ENCODE results near the gene PSMB9. TPM values are rescaled to one million over a fixed set of nuclear protein-coding genes. Genes with fewer than 3 reads are reported as not detected.

The PSMB9 gene
- total RNA-seq, 2 donors from 2014 or later, result 43.0 to 66.0 TPM

GRCh38 chr6:32855467-32856174, 1.6 kb downstream of the PSMB9 start:
- Histone ChIP-seq H3K36me3 (peaks cover 16% of the 10 kb centered on the region), H3K9ac (ENCODE audit: low read depth in 2 of 2, low read length in 2 of 2) (no peak overlapping the region), H3K4me1 (peaks cover 10% of the 10 kb centered on the region), H3K27ac (no peak overlapping the region), H3K4me3 (peak overlapping the region; percentile 97), H3K27me3 (no peaks in the 10 kb centered on the region), H3K9me3 (no peaks in the 10 kb centered on the region)
- DNase-seq, result no peak
- intact Hi-C loops (cut with DNase I), result loop anchor here (2.0 kb wide), 1 partner anchor 17 kb away; the partner anchor contains the start of gene TAP2
- no peak for TF ChIP-seq CTCF (IDR thresholded peaks at IDR 0.05)

GRCh38 chr6:32857156-32857891, 3.3 kb downstream of the PSMB9 start:
- no peaks in the 10 kb centered on the region for H3K27me3 ChIP-seq
- H3K4me3 ChIP-seq, result no peak overlapping the region
- no peak overlapping the region for H3K27ac ChIP-seq
- no peak overlapping the region for H3K9ac ChIP-seq (ENCODE audit: low read depth in 2 of 2, low read length in 2 of 2)
- TF ChIP-seq CTCF (IDR thresholded peaks at IDR 0.05), result no peak
- intact Hi-C loops (cut with DNase I), result no loop called here
- no peak for DNase-seq
- H3K9me3 ChIP-seq, result no peaks in the 10 kb centered on the region
- no peaks in the 10 kb centered on the region for H3K4me1 ChIP-seq
- H3K36me3 ChIP-seq, result peaks cover 6% of the 10 kb centered on the region

- no peaks in the 10 kb centered on the region for H3K27me3 ChIP-seq
- H3K9me3 ChIP-seq, result no peaks in the 10 kb centered on the region
- H3K4me3 ChIP-seq, result no peak overlapping the region
- no peak overlapping the region for H3K27ac ChIP-seq
- intact Hi-C loops (cut with DNase I), result no loop called here
- H3K4me1 ChIP-seq, result no peaks in the 10 kb centered on the region
- no peak overlapping the region for H3K9ac ChIP-seq (ENCODE audit: low read depth in 2 of 2, low read length in 2 of 2)
- DNase-seq, result no peak
- peaks cover 6% of the 10 kb centered on the region for H3K36me3 ChIP-seq
- TF ChIP-seq CTCF (IDR thresholded peaks at IDR 0.05), result no peak
Measured at GRCh38 chr6:32858194-32858593, 4.2 kb downstream of the PSMB9 start.

- Histone ChIP-seq H3K27me3 (no peaks in the 10 kb centered on the region), H3K4me3 (no peak overlapping the region), H3K27ac (no peak overlapping the region), H3K9ac (ENCODE audit: low read depth in 2 of 2, low read length in 2 of 2) (no peak overlapping the region), H3K4me1 (no peaks in the 10 kb centered on the region), H3K36me3 (peaks cover 6% of the 10 kb centered on the region), H3K9me3 (no peaks in the 10 kb centered on the region)
- intact Hi-C loops (cut with DNase I), result loop anchor here (10.0 kb wide), 1 partner anchor 446 kb away; no protein-coding TSS in a partner anchor
- no peak for TF ChIP-seq CTCF (IDR thresholded peaks at IDR 0.05)
- DNase-seq, result no peak
Measured at GRCh38 chr6:32860674-32861073, 6.7 kb downstream of the PSMB9 start.

- H3K36me3 ChIP-seq, result peaks cover 6% of the 10 kb centered on the region
Measured at GRCh38 chr6:32862725-32863124, 8.7 kb downstream of the PSMB9 start.

More at GRCh38 chr6:32862725-32863124, 8.7 kb downstream of the PSMB9 start:
- Histone ChIP-seq H3K4me1 (no peaks in the 10 kb centered on the region), H3K4me3 (no peak overlapping the region), H3K9ac (ENCODE audit: low read depth in 2 of 2, low read length in 2 of 2) (no peak overlapping the region), H3K27ac (no peak overlapping the region), H3K9me3 (no peaks in the 10 kb centered on the region), H3K27me3 (no peaks in the 10 kb centered on the region)
- intact Hi-C loops (cut with DNase I), result loop anchor here (10.0 kb wide), 1 partner anchor 448 kb away; no protein-coding TSS in a partner anchor
- TF ChIP-seq CTCF (IDR thresholded peaks at IDR 0.05), result no peak
- no peak for DNase-seq
